SU-DHL-6 (cell line): ENCODE data around the gene SPOCD1.

Experiments
- H2AFZ ChIP-seq: fragments of 200-600 bp; sonication (generic); 2 replicates; pipeline ENCODE4 v1.6.1; 2014; ENCODE audit warnings: low read depth, mild to moderate bottlenecking, moderate library complexity, mixed read lengths, antibody characterized with exemption, low read length; ENCODE audit not compliant: severe bottlenecking
- H3F3A ChIP-seq: fragments of 200-600 bp; shearing (Covaris generic); 2 replicates; pipeline ENCODE4 v1.6.0; 2016; ENCODE audit warnings: antibody characterized with exemption, mild to moderate bottlenecking; ENCODE audit not compliant: insufficient read depth
- H3K27ac ChIP-seq: fragments of 200-600 bp; sonication (generic); 2 replicates; pipeline ENCODE4 v1.5.1; 2016; ENCODE audit warnings: low read depth, mild to moderate bottlenecking, low read length, moderate library complexity, mixed read lengths
- H3K27me3 ChIP-seq: fragments of 200-600 bp; sonication (generic), shearing (Covaris generic); 2 replicates; pipeline ENCODE4 v1.6.0; 2014; ENCODE audit warnings: mild to moderate bottlenecking, low read length
- H3K36me3 ChIP-seq: fragments of 200-600 bp; sonication (generic); 2 replicates; pipeline ENCODE4 v1.6.1; 2014; ENCODE audit warnings: mild to moderate bottlenecking, low read length, mixed read lengths
- H3K4me2 ChIP-seq: fragments of 300-600, 200-600 bp; shearing (Covaris generic), sonication (generic); 2 replicates; pipeline ENCODE4 v1.6.0; 2014; ENCODE audit warnings: low read length, low read depth, mild to moderate bottlenecking; ENCODE audit not compliant: poor library complexity, severe bottlenecking
- H3K4me3 ChIP-seq: fragments of 200-600 bp; sonication (generic); 2 replicates; pipeline ENCODE4 v1.5.1; 2014; ENCODE audit warnings: antibody characterized with exemption, low read length, mild to moderate bottlenecking, mixed read lengths; ENCODE audit not compliant: insufficient read depth, poor library complexity, severe bottlenecking
- H3K79me2 ChIP-seq: fragments of 200-600 bp; sonication (generic); 2 replicates; pipeline ENCODE4 v1.6.1; 2014; ENCODE audit warnings: mild to moderate bottlenecking, low read length, moderate library complexity; ENCODE audit not compliant: insufficient read depth
- H3K9ac ChIP-seq: fragments of 200-600 bp; sonication (generic); 2 replicates; pipeline ENCODE4 v1.7.0; 2014; ENCODE audit warnings: mild to moderate bottlenecking, low read length
- H3K9me2 ChIP-seq: fragments of 200-600 bp; sonication (generic); replicated peaks from 2 replicates; pipeline ENCODE4 v1.6.1; 2014; ENCODE audit warnings: low read length; ENCODE audit not compliant: insufficient read depth
- H3K9me3 ChIP-seq: fragments of 200-600 bp; sonication (generic); 2 replicates; pipeline ENCODE4 v1.6.1; 2014; ENCODE audit warnings: low read length, mixed read lengths; ENCODE audit not compliant: insufficient read depth
- H4K20me1 ChIP-seq: fragments of 200-600 bp; sonication (generic); 2 replicates; pipeline ENCODE4 v1.6.1; 2014; ENCODE audit warnings: low read depth, mild to moderate bottlenecking, antibody characterized with exemption, low read length, moderate library complexity, mixed read lengths
- EZH2phosphoT487 ChIP-seq: fragments of 200-600 bp; sonication (generic), shearing (Covaris generic); conservative IDR thresholded peaks from 2 replicates; pipeline ENCODE4 v1.6.1; 2018; ENCODE audit warnings: mild to moderate bottlenecking, antibody characterized with exemption, low read length, moderate library complexity, mixed read lengths
- TF ChIP-seq, protein P1 (sequence below): fragments of 200-600 bp; sonication (generic); IDR thresholded peaks from one replicate; pipeline ENCODE4 v1.5.1; 2017; ENCODE audit warnings: antibody characterized with exemption, mild to moderate bottlenecking, low read length, moderate library complexity; ENCODE audit not compliant: insufficient read depth, poor library complexity, severe bottlenecking

The SPOCD1 gene

DNA sequence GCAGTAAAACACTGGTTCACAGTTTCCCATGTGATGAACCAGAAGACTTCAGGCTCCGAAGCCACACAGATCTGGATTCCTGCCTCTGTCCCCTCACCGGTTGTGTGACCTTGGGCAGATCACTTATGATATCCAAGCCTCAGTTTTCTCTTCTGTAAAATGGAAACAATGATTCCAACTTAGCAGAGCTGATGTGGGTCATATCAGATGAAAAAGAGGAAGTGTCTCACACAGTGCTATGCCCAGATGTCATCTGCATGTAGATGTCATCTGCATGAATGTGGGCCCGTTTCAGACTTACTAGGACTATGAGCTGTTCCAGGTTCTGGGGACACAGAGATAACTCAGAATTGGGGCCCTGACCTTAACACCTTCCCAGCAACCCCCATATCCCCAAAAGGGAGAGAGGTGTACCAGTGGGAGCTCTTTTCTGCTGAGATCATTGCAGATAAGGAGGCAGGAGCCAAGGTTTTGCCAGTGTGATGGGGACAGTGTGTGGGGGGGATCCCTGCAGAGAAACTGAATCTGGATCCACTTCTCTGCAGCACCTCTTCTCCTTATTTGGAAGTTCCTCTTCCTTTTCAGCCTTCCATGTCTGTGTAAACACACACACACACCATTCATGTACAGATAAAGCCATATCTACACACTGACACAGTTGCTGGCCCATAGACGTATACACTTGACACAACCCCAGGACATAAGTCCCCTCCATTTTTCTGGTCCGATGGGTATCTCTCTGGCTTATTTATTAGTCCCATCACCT is 46.7 kb downstream of the SPOCD1 start:
- no peaks in the 10 kb centered on the region for H4K20me1 ChIP-seq
- H3K4me3 ChIP-seq, result no peak overlapping the region
- no peaks in the 10 kb centered on the region for H3K9me2 ChIP-seq
- H3K27ac ChIP-seq, result peak overlapping the region; percentile 43
- no peak overlapping the region for H2AFZ ChIP-seq
- peaks cover 7% of the 10 kb centered on the region for H3F3A ChIP-seq
- no peaks in the 10 kb centered on the region for H3K36me3 ChIP-seq
- peak overlapping the region; percentile 27 for H3K4me2 ChIP-seq
- H3K27me3 ChIP-seq, result no peaks in the 10 kb centered on the region
- H3K9me3 ChIP-seq, result no peaks in the 10 kb centered on the region
- TF ChIP-seq, protein P1, sequence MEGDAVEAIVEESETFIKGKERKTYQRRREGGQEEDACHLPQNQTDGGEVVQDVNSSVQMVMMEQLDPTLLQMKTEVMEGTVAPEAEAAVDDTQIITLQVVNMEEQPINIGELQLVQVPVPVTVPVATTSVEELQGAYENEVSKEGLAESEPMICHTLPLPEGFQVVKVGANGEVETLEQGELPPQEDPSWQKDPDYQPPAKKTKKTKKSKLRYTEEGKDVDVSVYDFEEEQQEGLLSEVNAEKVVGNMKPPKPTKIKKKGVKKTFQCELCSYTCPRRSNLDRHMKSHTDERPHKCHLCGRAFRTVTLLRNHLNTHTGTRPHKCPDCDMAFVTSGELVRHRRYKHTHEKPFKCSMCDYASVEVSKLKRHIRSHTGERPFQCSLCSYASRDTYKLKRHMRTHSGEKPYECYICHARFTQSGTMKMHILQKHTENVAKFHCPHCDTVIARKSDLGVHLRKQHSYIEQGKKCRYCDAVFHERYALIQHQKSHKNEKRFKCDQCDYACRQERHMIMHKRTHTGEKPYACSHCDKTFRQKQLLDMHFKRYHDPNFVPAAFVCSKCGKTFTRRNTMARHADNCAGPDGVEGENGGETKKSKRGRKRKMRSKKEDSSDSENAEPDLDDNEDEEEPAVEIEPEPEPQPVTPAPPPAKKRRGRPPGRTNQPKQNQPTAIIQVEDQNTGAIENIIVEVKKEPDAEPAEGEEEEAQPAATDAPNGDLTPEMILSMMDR, result no peak
- TF ChIP-seq EZH2phosphoT487, result no peak
- no peak overlapping the region; the same call in 1 of the 2 replicates for H3K9ac ChIP-seq
- H3K79me2 ChIP-seq, result no peaks in the 10 kb centered on the region

DNA sequence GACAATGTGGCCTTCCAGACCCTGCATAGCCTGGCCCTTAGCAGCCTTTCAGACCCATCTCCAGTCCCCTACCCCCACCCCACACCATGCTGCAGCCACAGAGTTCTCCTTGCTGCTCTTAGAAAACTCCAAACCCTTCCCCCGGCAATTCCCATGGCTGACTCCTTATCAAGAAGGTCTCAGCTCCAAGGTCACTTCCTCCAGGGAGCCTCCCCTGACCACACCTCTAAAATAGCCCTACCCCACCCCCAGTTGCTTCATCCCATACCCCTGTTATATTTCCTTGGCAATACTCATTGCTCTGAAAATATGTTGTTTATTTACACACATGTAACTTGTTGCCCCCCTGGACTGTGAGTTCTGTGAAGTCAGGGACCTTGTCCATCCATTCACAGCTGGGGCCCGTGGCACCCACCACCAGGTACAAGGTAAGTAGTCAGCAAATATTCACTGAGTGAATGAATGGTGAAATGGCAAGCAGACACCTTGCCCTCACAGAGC is 47.4 kb downstream of the SPOCD1 start:
- Histone ChIP-seq H3K9ac (no peak overlapping the region; the same call in 1 of the 2 replicates), H3K27me3 (no peaks in the 10 kb centered on the region), H4K20me1 (no peaks in the 10 kb centered on the region), H3K4me3 (no peak overlapping the region), H3K9me2 (no peaks in the 10 kb centered on the region), H3K4me2 (peak overlapping the region; percentile 27), H3K36me3 (no peaks in the 10 kb centered on the region), H3K79me2 (no peaks in the 10 kb centered on the region), H3K27ac (peak overlapping the region; percentile 35; the same call in 1 of the 2 replicates), H2AFZ (no peak overlapping the region), H3F3A (peaks cover 7% of the 10 kb centered on the region), H3K9me3 (no peaks in the 10 kb centered on the region)
- TF ChIP-seq, protein P1, result no peak

DNA sequence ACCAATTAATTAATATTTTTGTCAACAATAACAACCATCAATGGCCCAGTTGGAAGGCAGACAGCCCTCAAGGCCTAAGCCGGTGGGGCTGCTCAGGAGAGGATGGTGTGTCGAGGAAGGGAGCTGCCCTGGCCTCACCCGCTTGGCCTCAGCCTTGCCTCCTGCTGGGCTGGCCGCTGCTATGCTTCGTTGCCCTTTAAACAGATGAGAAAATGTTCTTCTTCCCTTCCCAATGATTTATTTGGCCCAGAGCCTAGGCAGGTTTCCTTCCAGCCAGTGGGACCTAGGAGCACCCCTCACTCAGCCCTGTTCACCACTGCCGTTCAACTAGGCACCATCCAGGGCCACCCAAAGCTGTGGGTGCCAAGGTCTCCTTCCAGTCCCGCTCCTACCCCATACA is 48.6 kb downstream of the SPOCD1 start:
- Histone ChIP-seq H3K9me3 (no peaks in the 10 kb centered on the region), H3K27me3 (no peaks in the 10 kb centered on the region), H4K20me1 (no peaks in the 10 kb centered on the region; the same call in 1 of the 2 replicates), H3K4me2 (no peak overlapping the region), H2AFZ (no peak overlapping the region), H3K27ac (no peak overlapping the region), H3K79me2 (no peaks in the 10 kb centered on the region), H3K9me2 (no peaks in the 10 kb centered on the region), H3K9ac (no peak overlapping the region), H3F3A (peaks cover 7% of the 10 kb centered on the region), H3K4me3 (no peak overlapping the region), H3K36me3 (no peaks in the 10 kb centered on the region)
- TF ChIP-seq, protein P1, result no peak
- TF ChIP-seq EZH2phosphoT487, result no peak
